ENCODE measurements around the gene MCOLN3.
A peak's percentile ranks its signal among the peaks of the same experiment; 100 is the strongest.

The MCOLN3 gene

DNA sequence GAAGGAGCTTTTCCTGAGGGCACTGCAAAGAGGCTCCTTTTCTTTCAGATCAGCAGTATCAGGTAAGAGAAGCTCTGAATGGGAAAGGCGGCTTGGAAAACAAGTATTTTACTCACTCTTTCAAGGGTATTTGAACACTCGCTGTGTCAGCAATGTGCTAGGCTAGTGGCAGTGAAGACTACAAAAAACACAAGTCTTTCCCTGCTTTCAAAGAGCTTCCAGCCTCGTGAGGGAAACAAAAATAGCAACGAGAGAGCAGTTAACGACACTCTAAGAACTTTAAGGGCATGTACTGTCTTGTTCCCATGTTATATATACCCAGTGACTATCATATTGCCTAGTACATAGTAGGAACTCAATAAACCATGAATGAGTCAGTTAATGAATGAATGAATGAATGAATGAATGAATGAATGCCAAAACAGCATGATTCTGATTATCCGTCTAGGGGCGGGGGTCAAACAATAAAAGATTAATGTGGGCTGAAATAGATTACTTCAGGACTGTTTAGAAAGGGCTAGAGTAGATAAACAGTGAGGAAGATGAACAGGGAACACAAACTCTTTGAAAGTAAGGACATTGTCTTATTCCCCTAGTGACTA is 14.2 kb upstream of the MCOLN3 start:
- no peaks in the 10 kb centered on the region for H3K36me3 Mint-ChIP-seq (ENCODE audit: low read depth)
- H3K27me3 Mint-ChIP-seq (ENCODE audit: low read depth): peaks cover 20% of the 10 kb centered on the region
- H3K9me3 Mint-ChIP-seq: no peaks in the 10 kb centered on the region
- H3K4me1 Mint-ChIP-seq (ENCODE audit: low read depth): peaks cover 24% of the 10 kb centered on the region
- peak overlapping the region; percentile 78 for H3K27ac Mint-ChIP-seq
- H3K4me3 Mint-ChIP-seq: peak overlapping the region; percentile 88

DNA sequence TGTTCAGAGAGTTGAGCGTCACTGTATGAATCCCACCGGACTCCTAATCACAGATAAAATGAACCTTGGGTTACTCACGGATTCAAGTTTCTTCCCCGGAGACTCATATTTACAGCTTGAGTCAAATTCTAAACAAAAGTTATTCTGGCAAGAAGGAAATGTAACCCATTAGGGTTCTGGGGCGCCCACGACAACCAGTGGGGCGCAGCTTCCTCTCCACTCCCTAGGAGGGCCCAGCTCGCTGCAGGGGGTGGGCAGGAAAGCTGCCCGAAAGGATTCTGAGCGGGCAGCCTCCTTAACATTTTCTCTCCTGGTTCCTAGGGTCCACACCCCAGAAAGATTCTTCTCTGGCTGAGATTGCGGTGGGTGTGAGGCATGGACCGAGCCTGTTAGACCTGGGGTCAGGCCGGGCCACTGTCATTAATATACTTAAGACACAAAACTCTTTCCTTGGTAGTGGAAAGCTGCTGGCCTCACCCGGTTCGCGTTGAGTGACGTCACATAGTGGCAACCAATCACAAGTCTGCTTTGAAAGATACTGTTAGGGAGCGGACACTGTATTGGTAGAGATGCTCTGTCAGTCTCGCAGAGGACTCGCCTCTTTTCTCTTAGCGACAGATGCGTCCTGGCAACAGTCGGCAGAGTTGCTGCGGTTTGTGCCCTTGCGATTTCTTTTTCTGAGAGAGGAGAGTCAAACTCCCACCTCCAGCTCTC is 13.6 kb upstream of the MCOLN3 start:
- H3K4me3 Mint-ChIP-seq: peak overlapping the region; percentile 88
- H3K27ac Mint-ChIP-seq: peak overlapping the region; percentile 78
- H3K4me1 Mint-ChIP-seq (ENCODE audit: low read depth): peaks cover 24% of the 10 kb centered on the region
- no peaks in the 10 kb centered on the region for H3K36me3 Mint-ChIP-seq (ENCODE audit: low read depth)
- no peaks in the 10 kb centered on the region for H3K9me3 Mint-ChIP-seq
- peaks cover 20% of the 10 kb centered on the region for H3K27me3 Mint-ChIP-seq (ENCODE audit: low read depth)

DNA sequence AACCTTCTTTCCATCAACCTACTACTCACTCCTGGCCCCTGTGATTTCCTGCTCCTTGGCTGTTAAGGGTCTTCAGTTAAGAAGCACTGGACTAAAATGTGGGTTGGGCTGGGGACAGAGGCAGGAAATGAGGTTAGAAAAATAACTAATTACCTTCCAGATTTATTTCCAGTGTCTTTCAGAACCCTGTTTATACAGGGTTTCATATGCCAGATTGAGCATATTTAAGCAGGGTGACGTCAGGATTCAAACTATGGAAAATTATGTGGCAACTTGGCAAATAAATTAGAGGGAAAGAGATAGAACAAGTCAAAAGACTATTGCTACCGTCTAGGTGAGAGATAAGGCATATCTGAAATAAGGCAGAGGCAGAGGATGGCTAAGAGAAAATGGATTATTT is 11.7 kb upstream of the MCOLN3 start:
- Mint-ChIP-seq H3K36me3 (ENCODE audit: low read depth) (peaks cover 3% of the 10 kb centered on the region), H3K4me1 (ENCODE audit: low read depth) (peaks cover 24% of the 10 kb centered on the region), H3K9me3 (no peaks in the 10 kb centered on the region), H3K27me3 (ENCODE audit: low read depth) (peaks cover 27% of the 10 kb centered on the region), H3K4me3 (no peak overlapping the region), H3K27ac (no peak overlapping the region)

GRCh38 chr1:85059563-85059962 is 11.3 kb upstream of the MCOLN3 start:
- no peak overlapping the region for H3K4me3 Mint-ChIP-seq

DNA sequence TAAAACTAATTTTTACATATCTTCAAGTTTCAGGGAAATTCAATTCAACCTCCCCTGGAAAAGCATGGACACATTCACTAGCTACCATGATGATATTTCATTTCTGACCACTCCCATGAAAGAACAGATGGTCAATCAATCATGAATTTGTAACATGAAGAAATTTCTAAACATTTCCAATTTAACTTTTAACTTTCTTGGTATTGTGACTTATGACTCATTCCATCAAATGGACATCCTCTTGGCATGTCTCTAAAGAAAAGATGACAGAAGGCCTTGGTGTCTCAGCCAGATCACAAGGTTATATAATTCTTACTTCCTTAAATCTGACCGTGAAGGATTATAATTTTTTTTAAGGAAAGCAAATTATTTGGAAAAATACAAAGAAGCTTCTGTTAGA is 10.5 kb upstream of the MCOLN3 start:
- no peak overlapping the region for H3K27ac Mint-ChIP-seq
- H3K4me3 Mint-ChIP-seq: no peak overlapping the region
- H3K9me3 Mint-ChIP-seq: no peaks in the 10 kb centered on the region
- peaks cover 24% of the 10 kb centered on the region for H3K4me1 Mint-ChIP-seq (ENCODE audit: low read depth)
- H3K27me3 Mint-ChIP-seq (ENCODE audit: low read depth): peaks cover 37% of the 10 kb centered on the region
- H3K36me3 Mint-ChIP-seq (ENCODE audit: low read depth): peaks cover 3% of the 10 kb centered on the region

More at GRCh38 chr1:85059563-85059962, 11.3 kb upstream of the MCOLN3 start:
- Mint-ChIP-seq H3K27ac (no peak overlapping the region), H3K36me3 (ENCODE audit: low read depth) (peaks cover 3% of the 10 kb centered on the region), H3K27me3 (ENCODE audit: low read depth) (peaks cover 32% of the 10 kb centered on the region), H3K9me3 (no peaks in the 10 kb centered on the region), H3K4me1 (ENCODE audit: low read depth) (peaks cover 24% of the 10 kb centered on the region)

GRCh38 chr1:85058311-85058710 is 10.0 kb upstream of the MCOLN3 start:
- H3K4me3 Mint-ChIP-seq: no peak overlapping the region

GRCh38 chr1:85054664-85055063 is 6.4 kb upstream of the MCOLN3 start:
- peaks cover 28% of the 10 kb centered on the region for H3K27me3 Mint-ChIP-seq (ENCODE audit: low read depth)
- H3K4me1 Mint-ChIP-seq (ENCODE audit: low read depth): peaks cover 20% of the 10 kb centered on the region
- peaks cover 3% of the 10 kb centered on the region for H3K36me3 Mint-ChIP-seq (ENCODE audit: low read depth)
- no peak overlapping the region for H3K27ac Mint-ChIP-seq
- H3K4me3 Mint-ChIP-seq: no peak overlapping the region
- H3K9me3 Mint-ChIP-seq: no peaks in the 10 kb centered on the region

More at GRCh38 chr1:85058311-85058710, 10.0 kb upstream of the MCOLN3 start:
- peaks cover 33% of the 10 kb centered on the region for H3K27me3 Mint-ChIP-seq (ENCODE audit: low read depth)
- no peak overlapping the region for H3K27ac Mint-ChIP-seq
- peaks cover 24% of the 10 kb centered on the region for H3K4me1 Mint-ChIP-seq (ENCODE audit: low read depth)
- H3K36me3 Mint-ChIP-seq (ENCODE audit: low read depth): peaks cover 3% of the 10 kb centered on the region
- no peaks in the 10 kb centered on the region for H3K9me3 Mint-ChIP-seq

GRCh38 chr1:85049735-85050166 is 1.5 kb upstream of the MCOLN3 start:
- peaks cover 22% of the 10 kb centered on the region for H3K4me1 Mint-ChIP-seq (ENCODE audit: low read depth)
- peaks cover 49% of the 10 kb centered on the region for H3K27me3 Mint-ChIP-seq (ENCODE audit: low read depth)
- no peaks in the 10 kb centered on the region for H3K9me3 Mint-ChIP-seq
- peaks cover 4% of the 10 kb centered on the region for H3K36me3 Mint-ChIP-seq (ENCODE audit: low read depth)
- H3K27ac Mint-ChIP-seq: no peak overlapping the region
- peak overlapping the region; percentile 45 for H3K4me3 Mint-ChIP-seq

GRCh38 chr1:85047472-85048295 is 616 bp downstream of the MCOLN3 start:
- Mint-ChIP-seq H3K4me3 (peak overlapping the region; percentile 60), H3K27ac (no peak overlapping the region), H3K36me3 (ENCODE audit: low read depth) (peaks cover 5% of the 10 kb centered on the region), H3K4me1 (ENCODE audit: low read depth) (peaks cover 22% of the 10 kb centered on the region), H3K27me3 (ENCODE audit: low read depth) (peaks cover 57% of the 10 kb centered on the region), H3K9me3 (no peaks in the 10 kb centered on the region)

DNA sequence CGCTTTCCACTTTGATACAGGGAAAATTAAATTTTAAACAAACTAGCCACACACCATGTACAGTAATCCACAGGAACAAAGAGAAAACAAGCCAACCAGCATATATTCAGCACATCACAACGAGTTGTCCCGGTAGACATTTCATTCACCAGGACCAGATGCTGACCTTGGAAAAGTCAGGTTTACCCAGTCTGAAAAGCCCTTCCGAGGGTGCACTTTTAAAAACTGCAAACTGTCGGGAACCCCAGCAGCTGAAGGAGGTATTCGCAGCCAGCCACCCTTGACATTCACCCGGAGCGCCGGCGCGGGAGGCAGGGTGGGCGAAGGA is 1.2 kb downstream of the MCOLN3 start:
- Mint-ChIP-seq H3K27me3 (ENCODE audit: low read depth) (peaks cover 63% of the 10 kb centered on the region), H3K9me3 (no peaks in the 10 kb centered on the region), H3K4me3 (peak overlapping the region; percentile 60), H3K27ac (no peak overlapping the region), H3K4me1 (ENCODE audit: low read depth) (peaks cover 22% of the 10 kb centered on the region), H3K36me3 (ENCODE audit: low read depth) (peaks cover 5% of the 10 kb centered on the region)

DNA sequence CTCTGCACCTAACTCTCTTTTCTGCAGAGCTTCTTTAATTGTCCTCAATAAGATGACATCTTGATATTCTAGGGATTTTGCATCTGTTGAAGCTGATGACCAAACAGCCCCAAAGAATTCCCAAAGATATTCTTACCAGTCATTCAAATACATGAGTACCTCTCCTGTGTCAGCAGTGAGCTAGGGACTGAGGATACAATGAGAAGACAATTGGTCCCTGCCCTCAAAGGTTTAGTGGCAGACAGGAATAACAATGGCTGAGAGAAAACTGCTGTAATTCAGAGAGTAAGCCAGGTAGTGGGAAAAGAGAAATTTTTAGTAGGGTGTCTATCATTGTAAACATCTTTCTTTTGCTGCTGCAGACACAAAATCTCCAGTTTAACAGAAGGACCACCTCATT is 5.9 kb downstream of the MCOLN3 start:
- Mint-ChIP-seq H3K27me3 (ENCODE audit: low read depth) (peaks cover 64% of the 10 kb centered on the region), H3K4me1 (ENCODE audit: low read depth) (no peaks in the 10 kb centered on the region), H3K36me3 (ENCODE audit: low read depth) (peaks cover 10% of the 10 kb centered on the region), H3K27ac (no peak overlapping the region), H3K4me3 (no peak overlapping the region), H3K9me3 (no peaks in the 10 kb centered on the region)

GRCh38 chr1:85041793-85042192 is 6.5 kb downstream of the MCOLN3 start:
- H3K4me3 Mint-ChIP-seq: no peak overlapping the region
- no peaks in the 10 kb centered on the region for H3K9me3 Mint-ChIP-seq
- H3K27ac Mint-ChIP-seq: no peak overlapping the region
- H3K36me3 Mint-ChIP-seq (ENCODE audit: low read depth): peaks cover 10% of the 10 kb centered on the region
- H3K4me1 Mint-ChIP-seq (ENCODE audit: low read depth): no peaks in the 10 kb centered on the region
- peaks cover 57% of the 10 kb centered on the region for H3K27me3 Mint-ChIP-seq (ENCODE audit: low read depth)

- H3K27ac Mint-ChIP-seq: no peak overlapping the region
- H3K4me3 Mint-ChIP-seq: no peak overlapping the region
- peaks cover 20% of the 10 kb centered on the region for H3K27me3 Mint-ChIP-seq (ENCODE audit: low read depth)
- no peaks in the 10 kb centered on the region for H3K9me3 Mint-ChIP-seq
- H3K4me1 Mint-ChIP-seq (ENCODE audit: low read depth): no peaks in the 10 kb centered on the region
- H3K36me3 Mint-ChIP-seq (ENCODE audit: low read depth): peaks cover 9% of the 10 kb centered on the region
These were observed 15.1 kb downstream of the MCOLN3 start for GRCh38 chr1:85033221-85033620.

DNA sequence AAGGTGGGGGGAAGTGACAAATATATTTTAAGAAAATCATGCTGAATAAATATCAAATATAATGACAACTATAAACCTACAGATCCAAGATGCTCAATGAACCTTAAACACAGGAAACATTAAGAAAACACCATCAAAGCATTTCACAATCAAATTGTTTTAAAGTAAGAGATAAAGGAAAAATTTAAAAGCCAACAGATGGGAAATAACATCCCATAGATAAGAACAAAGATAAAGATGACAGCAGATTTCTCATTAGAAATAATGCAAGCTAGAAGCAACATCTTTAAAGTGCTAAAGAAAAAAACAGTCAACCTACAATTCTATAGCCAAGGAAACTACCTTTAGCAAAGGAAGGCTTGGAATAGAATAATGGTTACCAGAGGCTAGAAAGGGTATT is 17.8 kb downstream of the MCOLN3 start:
- H3K27me3 Mint-ChIP-seq (ENCODE audit: low read depth): peaks cover 11% of the 10 kb centered on the region
- peaks cover 7% of the 10 kb centered on the region for H3K4me1 Mint-ChIP-seq (ENCODE audit: low read depth)
- H3K36me3 Mint-ChIP-seq (ENCODE audit: low read depth): peaks cover 7% of the 10 kb centered on the region
- H3K9me3 Mint-ChIP-seq: no peaks in the 10 kb centered on the region
- no peak overlapping the region for H3K27ac Mint-ChIP-seq
- H3K4me3 Mint-ChIP-seq: no peak overlapping the region

GRCh38 chr1:85028151-85028550 is 20.1 kb downstream of the MCOLN3 start:
- H3K4me1 Mint-ChIP-seq (ENCODE audit: low read depth): peaks cover 7% of the 10 kb centered on the region
- no peak overlapping the region for H3K4me3 Mint-ChIP-seq

More at GRCh38 chr1:85028151-85028550, 20.1 kb downstream of the MCOLN3 start:
- Mint-ChIP-seq H3K27ac (no peak overlapping the region), H3K9me3 (no peaks in the 10 kb centered on the region), H3K36me3 (ENCODE audit: low read depth) (peaks cover 2% of the 10 kb centered on the region), H3K27me3 (ENCODE audit: low read depth) (peaks cover 5% of the 10 kb centered on the region)

Measured in T-helper 1 cell treated with Interleukin-12 subunit alpha and Interleukin-12 subunit beta and Interleukin-4 antibody, amounts not matched to agents 30 μg/mL and 1 μg/mL, for 36 hours (primary cell).